Measurements from ENCODE around the gene TRUB2.

The TRUB2 gene

DNA sequence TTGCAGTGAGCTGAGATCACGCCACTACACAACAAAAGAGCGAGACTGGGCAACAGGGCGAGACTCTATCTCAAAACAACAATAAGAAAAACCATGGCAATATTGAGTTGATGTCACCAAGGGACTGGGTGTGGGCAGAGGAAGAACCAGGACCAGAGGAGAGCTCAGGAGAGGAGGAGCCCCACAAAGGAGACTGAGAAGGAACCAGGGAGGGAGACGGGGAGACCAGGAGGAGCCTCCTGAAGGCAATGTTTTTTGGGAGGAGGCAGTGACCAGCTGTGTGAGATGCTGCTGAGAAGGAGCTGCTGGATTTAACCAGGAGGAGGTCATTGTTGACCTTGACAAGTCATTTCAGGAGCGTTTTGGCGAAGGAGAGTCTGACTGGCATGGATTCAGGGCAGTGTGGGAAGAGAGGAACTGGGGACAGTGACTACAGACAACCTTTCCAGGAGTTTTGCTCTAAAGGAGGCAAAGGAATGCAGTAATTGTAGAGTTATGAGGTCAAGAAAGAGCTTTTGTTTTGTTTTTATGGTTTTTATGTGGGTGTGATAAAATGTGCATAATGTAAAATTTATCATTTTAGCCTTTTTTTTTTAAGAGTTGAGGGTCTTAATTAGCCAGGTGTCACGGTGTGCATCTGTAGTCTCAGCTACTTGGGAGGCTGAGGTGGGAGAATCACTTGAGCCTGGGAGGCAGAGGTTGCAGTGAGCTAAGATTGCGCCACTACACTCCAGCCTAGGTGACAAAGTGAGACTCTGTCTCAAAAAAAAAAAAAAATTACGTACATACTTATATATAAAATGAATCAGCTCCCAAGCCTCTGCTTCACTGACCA, 17.9 kb downstream of the TRUB2 start:
- Histone ChIP-seq H3K9me3 (ENCODE audit: insufficient read depth, low read length) (no peaks in the 10 kb centered on the region), H3K4me2 (ENCODE audit: low read depth, low read length, poor library complexity, severe bottlenecking) (no peak overlapping the region), H4K20me1 (ENCODE audit: low read depth, low read length) (no peaks in the 10 kb centered on the region), H3F3A (ENCODE audit: insufficient read depth) (no peaks in the 10 kb centered on the region), H3K27ac (ENCODE audit: low read depth, low read length) (no peak overlapping the region), H3K79me2 (ENCODE audit: insufficient read depth, low read length) (no peaks in the 10 kb centered on the region), H3K9ac (ENCODE audit: low read length) (no peak overlapping the region), H3K27me3 (ENCODE audit: low read length) (no peaks in the 10 kb centered on the region), H3K9me2 (replicated peaks; ENCODE audit: insufficient read depth, low read length) (no peaks in the 10 kb centered on the region), H2AFZ (ENCODE audit: low read depth, low read length, severe bottlenecking) (no peak overlapping the region), H3K36me3 (ENCODE audit: low read length) (0 out of 2 replicates have a peak, but pooled peaks cover 3% of the 10 kb centered on the region), H3K4me3 (ENCODE audit: insufficient read depth, low read length, poor library complexity, severe bottlenecking) (no peak overlapping the region)
- no peak for TF ChIP-seq EZH2phosphoT487 (conservative IDR thresholded peaks at IDR 0.05; ENCODE audit: low read length)
- TF ChIP-seq, protein P1, sequence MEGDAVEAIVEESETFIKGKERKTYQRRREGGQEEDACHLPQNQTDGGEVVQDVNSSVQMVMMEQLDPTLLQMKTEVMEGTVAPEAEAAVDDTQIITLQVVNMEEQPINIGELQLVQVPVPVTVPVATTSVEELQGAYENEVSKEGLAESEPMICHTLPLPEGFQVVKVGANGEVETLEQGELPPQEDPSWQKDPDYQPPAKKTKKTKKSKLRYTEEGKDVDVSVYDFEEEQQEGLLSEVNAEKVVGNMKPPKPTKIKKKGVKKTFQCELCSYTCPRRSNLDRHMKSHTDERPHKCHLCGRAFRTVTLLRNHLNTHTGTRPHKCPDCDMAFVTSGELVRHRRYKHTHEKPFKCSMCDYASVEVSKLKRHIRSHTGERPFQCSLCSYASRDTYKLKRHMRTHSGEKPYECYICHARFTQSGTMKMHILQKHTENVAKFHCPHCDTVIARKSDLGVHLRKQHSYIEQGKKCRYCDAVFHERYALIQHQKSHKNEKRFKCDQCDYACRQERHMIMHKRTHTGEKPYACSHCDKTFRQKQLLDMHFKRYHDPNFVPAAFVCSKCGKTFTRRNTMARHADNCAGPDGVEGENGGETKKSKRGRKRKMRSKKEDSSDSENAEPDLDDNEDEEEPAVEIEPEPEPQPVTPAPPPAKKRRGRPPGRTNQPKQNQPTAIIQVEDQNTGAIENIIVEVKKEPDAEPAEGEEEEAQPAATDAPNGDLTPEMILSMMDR (IDR thresholded peaks at IDR 0.05; ENCODE audit: insufficient read depth, low read length, poor library complexity, severe bottlenecking) = no peak

DNA sequence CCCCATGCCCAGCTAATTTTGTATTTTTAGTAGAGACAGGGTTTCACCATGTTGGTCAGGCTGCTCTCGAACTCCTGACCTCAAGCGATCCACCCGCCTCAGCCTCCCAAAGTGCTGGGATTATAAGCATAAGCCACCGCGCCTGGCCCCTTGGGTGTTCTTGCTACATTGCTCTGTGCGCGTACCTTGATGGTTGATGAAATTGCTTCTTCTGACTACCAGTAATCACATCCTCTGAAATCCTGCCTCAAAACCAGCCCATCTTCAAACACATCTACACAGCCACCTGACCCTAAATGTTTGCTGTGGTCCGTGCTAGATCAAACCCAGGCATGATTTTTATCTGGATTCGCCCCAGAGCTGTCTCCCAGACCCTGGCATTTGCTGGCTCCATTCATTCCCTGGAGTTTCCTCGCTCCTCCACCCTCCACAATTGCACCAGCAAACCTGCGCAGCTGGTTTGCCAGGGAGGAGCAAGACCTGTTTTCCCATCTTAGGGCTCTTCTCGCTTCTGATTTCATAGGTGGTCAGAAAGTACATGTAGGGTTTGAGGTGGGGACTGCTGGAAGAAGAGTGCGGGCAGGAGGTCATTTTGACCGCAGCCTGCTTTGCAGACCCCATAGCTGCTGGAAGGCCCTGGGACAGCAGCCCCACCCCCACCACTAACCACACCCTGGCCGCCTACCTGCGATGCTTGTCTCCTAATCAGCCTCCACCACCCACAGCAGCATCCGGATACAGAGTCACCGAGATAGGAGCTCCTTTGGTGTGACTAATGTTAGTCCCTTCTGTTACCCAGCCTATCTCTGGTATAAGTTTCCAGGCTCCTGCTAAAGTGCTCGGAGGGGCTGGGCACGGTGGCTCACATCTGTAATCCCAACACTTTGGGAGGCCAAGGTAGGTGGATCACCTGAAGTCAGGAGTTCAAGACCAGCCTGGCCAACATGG, 23.4 kb downstream of the TRUB2 start:
- no peak overlapping the region for H3K4me3 ChIP-seq (ENCODE audit: insufficient read depth, low read length, poor library complexity, severe bottlenecking)
- no peaks in the 10 kb centered on the region for H4K20me1 ChIP-seq (ENCODE audit: low read depth, low read length)
- H3K9me3 ChIP-seq (ENCODE audit: insufficient read depth, low read length) = no peaks in the 10 kb centered on the region
- TF ChIP-seq, protein P1 (IDR thresholded peaks at IDR 0.05; ENCODE audit: insufficient read depth, low read length, poor library complexity, severe bottlenecking) = no peak
- TF ChIP-seq EZH2phosphoT487 (conservative IDR thresholded peaks at IDR 0.05; ENCODE audit: low read length) = no peak
- H3K79me2 ChIP-seq (ENCODE audit: insufficient read depth, low read length) = no peaks in the 10 kb centered on the region
- no peaks in the 10 kb centered on the region for H3F3A ChIP-seq (ENCODE audit: insufficient read depth)
- no peak overlapping the region for H3K4me2 ChIP-seq (ENCODE audit: low read depth, low read length, poor library complexity, severe bottlenecking)
- H3K9ac ChIP-seq (ENCODE audit: low read length) = no peak overlapping the region
- H3K27ac ChIP-seq (ENCODE audit: low read depth, low read length) = no peak overlapping the region
- H3K36me3 ChIP-seq (ENCODE audit: low read length) = no peaks in the 10 kb centered on the region
- no peaks in the 10 kb centered on the region for H3K9me2 ChIP-seq (replicated peaks; ENCODE audit: insufficient read depth, low read length)
- H2AFZ ChIP-seq (ENCODE audit: low read depth, low read length, severe bottlenecking) = no peak overlapping the region
- H3K27me3 ChIP-seq (ENCODE audit: low read length) = no peaks in the 10 kb centered on the region

DNA sequence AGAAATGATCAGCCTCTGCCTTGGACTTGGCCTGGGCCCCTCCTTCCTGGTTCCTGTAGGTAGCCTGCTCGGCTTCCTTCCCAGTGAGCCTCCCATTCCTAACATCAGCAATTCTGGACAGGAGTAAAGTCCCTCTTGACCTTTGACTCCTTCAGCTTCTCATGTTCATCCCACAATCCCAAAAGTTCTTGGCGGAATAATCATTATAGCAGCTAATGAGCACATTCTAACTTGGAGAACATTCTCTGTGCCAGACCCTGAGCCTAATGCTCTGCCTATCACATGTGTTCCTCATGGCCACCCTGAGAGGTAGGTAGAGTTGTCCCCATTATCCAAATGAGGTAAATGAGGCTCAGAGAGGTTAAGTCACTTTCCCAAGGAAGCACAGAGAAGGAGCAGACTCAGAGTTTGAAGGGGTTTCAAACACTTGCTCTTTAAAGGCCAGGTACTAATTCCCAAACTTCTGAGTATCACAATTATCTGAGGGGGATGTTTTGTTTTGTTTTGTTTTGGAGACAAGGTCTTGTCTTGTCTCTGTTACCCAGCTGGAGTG, 24.9 kb downstream of the TRUB2 start:
- TF ChIP-seq, protein P1 (IDR thresholded peaks at IDR 0.05; ENCODE audit: insufficient read depth, low read length, poor library complexity, severe bottlenecking) = no peak
- no peak for TF ChIP-seq EZH2phosphoT487 (conservative IDR thresholded peaks at IDR 0.05; ENCODE audit: low read length)
- Histone ChIP-seq H4K20me1 (ENCODE audit: low read depth, low read length) (no peaks in the 10 kb centered on the region), H2AFZ (ENCODE audit: low read depth, low read length, severe bottlenecking) (no peak overlapping the region), H3F3A (ENCODE audit: insufficient read depth) (no peaks in the 10 kb centered on the region), H3K4me3 (ENCODE audit: insufficient read depth, low read length, poor library complexity, severe bottlenecking) (no peak overlapping the region), H3K9me3 (ENCODE audit: insufficient read depth, low read length) (no peaks in the 10 kb centered on the region), H3K79me2 (ENCODE audit: insufficient read depth, low read length) (no peaks in the 10 kb centered on the region), H3K36me3 (ENCODE audit: low read length) (no peaks in the 10 kb centered on the region), H3K9me2 (replicated peaks; ENCODE audit: insufficient read depth, low read length) (no peaks in the 10 kb centered on the region), H3K27me3 (ENCODE audit: low read length) (no peaks in the 10 kb centered on the region), H3K27ac (ENCODE audit: low read depth, low read length) (no peak overlapping the region), H3K9ac (ENCODE audit: low read length) (no peak overlapping the region), H3K4me2 (ENCODE audit: low read depth, low read length, poor library complexity, severe bottlenecking) (no peak overlapping the region)
